ENCODE data around the gene PPP1R14B. TPM values are rescaled to one million over a fixed set of nuclear protein-coding genes. Genes with fewer than 3 reads are reported as not detected.

The PPP1R14B gene
- total and polyA plus RNA-seq, 2 of the 13 experiments (the other 11 are each of a cell fraction or from before 2014, with no cell fraction given) = 110 to 148 TPM

DNA sequence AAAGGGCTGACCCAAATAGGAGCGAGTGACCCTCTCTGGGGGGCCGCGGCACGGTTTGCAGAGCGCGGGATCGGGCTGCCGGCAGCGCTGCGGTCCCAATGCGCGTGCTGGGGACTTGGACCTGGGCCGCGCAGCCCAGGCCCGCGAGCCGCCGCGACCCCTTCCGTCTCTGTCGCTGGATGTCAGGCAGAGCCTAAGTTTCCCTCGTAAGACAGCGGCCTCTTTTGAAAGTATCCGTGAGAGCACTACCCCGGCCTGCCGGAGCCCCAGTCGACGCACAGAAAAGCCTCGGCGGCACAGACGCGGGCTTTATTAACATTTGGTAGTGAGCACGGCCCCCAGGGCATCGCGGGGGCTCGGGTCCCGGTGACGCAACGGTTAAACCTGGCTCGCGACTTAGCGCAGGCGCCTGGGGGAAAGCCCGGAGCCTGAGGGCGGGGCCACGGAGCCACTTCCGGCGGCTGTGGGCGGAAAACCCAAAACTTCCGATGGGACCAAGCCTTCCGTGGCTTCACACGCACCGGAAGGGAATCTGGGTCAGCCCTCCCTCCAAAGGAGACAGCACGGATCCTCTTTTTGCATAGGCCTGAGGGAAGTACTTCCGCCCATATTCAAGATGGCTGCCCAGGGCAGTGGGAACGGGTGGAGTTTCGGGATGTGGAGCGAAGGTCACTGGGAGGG is 22.9 kb upstream of the PPP1R14B start (continued):
- TF ChIP-seq, protein P1, sequence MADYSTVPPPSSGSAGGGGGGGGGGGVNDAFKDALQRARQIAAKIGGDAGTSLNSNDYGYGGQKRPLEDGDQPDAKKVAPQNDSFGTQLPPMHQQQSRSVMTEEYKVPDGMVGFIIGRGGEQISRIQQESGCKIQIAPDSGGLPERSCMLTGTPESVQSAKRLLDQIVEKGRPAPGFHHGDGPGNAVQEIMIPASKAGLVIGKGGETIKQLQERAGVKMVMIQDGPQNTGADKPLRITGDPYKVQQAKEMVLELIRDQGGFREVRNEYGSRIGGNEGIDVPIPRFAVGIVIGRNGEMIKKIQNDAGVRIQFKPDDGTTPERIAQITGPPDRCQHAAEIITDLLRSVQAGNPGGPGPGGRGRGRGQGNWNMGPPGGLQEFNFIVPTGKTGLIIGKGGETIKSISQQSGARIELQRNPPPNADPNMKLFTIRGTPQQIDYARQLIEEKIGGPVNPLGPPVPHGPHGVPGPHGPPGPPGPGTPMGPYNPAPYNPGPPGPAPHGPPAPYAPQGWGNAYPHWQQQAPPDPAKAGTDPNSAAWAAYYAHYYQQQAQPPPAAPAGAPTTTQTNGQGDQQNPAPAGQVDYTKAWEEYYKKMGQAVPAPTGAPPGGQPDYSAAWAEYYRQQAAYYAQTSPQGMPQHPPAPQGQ (CRISPR knock-in tag; IDR thresholded peaks at IDR 0.05; ENCODE audit: borderline replicate concordance) = no peak
- 0 out of 2 replicates have a peak, but pooled peaks have one; percentile 16 for TF ChIP-seq DNMT3B (CRISPR knock-in tag; conservative IDR thresholded peaks at IDR 0.05)
- TF ChIP-seq PHB2 (IDR thresholded peaks at IDR 0.05; ENCODE audit: partially characterized antibody) = no peak
- TF ChIP-seq ZBTB1 (CRISPR knock-in tag; IDR thresholded peaks at IDR 0.05; ENCODE audit: borderline replicate concordance) = no peak
- TF ChIP-seq NR1H2 (CRISPR knock-in tag; IDR thresholded peaks at IDR 0.05; ENCODE audit: borderline replicate concordance, low read depth) = no peak
- no peak for TF ChIP-seq ZNF737 (CRISPR knock-in tag; IDR thresholded peaks at IDR 0.05; ENCODE audit: borderline replicate concordance)
- no peak; the same call in 1 of the 2 replicates for TF ChIP-seq KDM5B (CRISPR knock-in tag; IDR thresholded peaks at IDR 0.05; ENCODE audit: borderline replicate concordance)
- no peak; the same call in 1 of the 2 replicates for TF ChIP-seq MAFF (IDR thresholded peaks at IDR 0.05; ENCODE audit: low read depth, low read length)
- peak; percentile 25; the same call in 1 of the 2 replicates for TF ChIP-seq HIVEP1 (CRISPR knock-in tag; IDR thresholded peaks at IDR 0.05)
- no peak for TF ChIP-seq REST (IDR thresholded peaks at IDR 0.05; ENCODE audit: borderline replicate concordance in 1 of 2, low read depth in 1 of 2, low read length in 2 of 2)
- peak; percentile 97 for TF ChIP-seq ZHX2 (IDR thresholded peaks at IDR 0.05; ENCODE audit: low read depth)
- no peak; the same call in 1 of the 2 replicates for TF ChIP-seq ZHX2 (CRISPR knock-in tag; IDR thresholded peaks at IDR 0.05; ENCODE audit: borderline replicate concordance)
- peak; percentile 79 for TF ChIP-seq ZBTB7B (CRISPR knock-in tag; IDR thresholded peaks at IDR 0.05)
- TF ChIP-seq, protein P2, sequence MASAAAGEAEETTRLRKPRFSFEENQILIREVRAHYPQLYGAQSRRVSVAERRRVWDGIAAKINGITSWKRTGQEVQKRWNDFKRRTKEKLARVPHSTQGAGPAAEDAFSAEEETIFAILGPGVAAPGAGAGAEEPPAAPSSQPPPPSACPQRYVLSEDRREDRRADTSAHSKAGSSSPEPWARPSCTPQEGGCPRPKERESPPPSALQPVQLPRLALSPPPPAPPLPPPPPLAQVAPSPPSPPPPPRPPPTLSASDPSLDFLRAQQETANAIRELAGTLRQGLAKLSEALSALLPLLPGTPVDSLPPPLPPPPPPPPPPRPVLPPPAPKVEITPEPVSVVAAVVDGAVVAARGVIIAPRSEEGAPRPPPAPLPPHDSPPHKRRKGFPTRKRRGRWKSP (CRISPR knock-in tag; IDR thresholded peaks at IDR 0.05) = peak; percentile 19; the same call in 1 of the 2 replicates
- no peak for TF ChIP-seq MAF1 (CRISPR knock-in tag; IDR thresholded peaks at IDR 0.05; ENCODE audit: borderline replicate concordance)
- TF ChIP-seq ZNF564 (CRISPR knock-in tag; IDR thresholded peaks at IDR 0.05) = no peak; the same call in 1 of the 2 replicates

All from HepG2 (cell line).